H7 (cell line): ENCODE measurements around the gene LMAN2L. TPM values are rescaled to one million over a fixed set of nuclear protein-coding genes. Genes with fewer than 3 reads are reported as not detected.
"Not testable (repeated sequence)": the region's sequence is repeated elsewhere in the genome, so short reads cannot be mapped to it uniquely, and the experiment has no call there.

Experiments used
- DNase-seq: peaks from one replicate; pipeline ENCODE4 v3.0.0; 2012
- H3K27me3 ChIP-seq: 2 replicates; pipeline ENCODE4 v1.6.0; 2011; ENCODE audit warnings: mild to moderate bottlenecking, low read length; ENCODE audit not compliant: control insufficient read depth, insufficient read depth
- H3K36me3 ChIP-seq: replicated peaks from 2 replicates; pipeline ENCODE4 v1.5.1; 2011; ENCODE audit warnings: low read length; ENCODE audit not compliant: control insufficient read depth, insufficient read depth
- H3K4me3 ChIP-seq: 2 replicates; pipeline ENCODE4 v1.5.1; 2011; ENCODE audit warnings: low read depth, mild to moderate bottlenecking, control low read depth, low read length, moderate library complexity; ENCODE audit not compliant: insufficient read depth
- total RNA-seq: library from RNA; depleted of rRNA; stranded (reverse); fragments of >200 nt; shearing (Covaris generic); gene quantifications from 2 replicates; pipeline ENCODE4 v1.2.3, GENCODE V29; 2014; rRNA removed

The LMAN2L gene
- total RNA-seq, 1 experiment from 2014 or later = 22.5 TPM

- Histone ChIP-seq H3K4me3 (no peak overlapping the region), H3K27me3 (no peaks in the 10 kb centered on the region), H3K36me3 (no peaks in the 10 kb centered on the region)
- DNase-seq = no peak
Observed at GRCh38 chr2:96669539-96670215, 70.2 kb downstream of the LMAN2L start.

DNA sequence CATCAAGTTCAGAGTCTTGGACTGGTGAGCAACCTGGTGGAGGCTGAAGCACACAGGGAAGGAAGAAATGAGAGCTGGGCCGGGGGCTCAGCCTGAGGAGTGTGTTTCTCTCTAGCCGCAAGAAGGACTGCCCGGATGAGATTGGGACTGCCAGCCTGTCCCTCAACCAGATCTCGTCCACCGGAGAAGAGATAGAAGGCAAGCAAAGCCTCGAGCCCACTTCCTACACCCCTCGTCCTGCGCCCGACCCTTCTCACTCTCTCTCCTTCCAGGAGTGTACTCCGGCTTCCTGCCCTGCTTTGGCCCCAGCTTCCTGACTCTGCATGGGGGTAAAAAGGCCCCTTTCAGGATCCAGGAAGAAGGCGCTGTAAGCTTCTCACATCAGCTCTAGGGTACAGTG lies 71.1 kb downstream of the LMAN2L start:
- DNase-seq = no peak
- Histone ChIP-seq H3K36me3 (no peaks in the 10 kb centered on the region), H3K27me3 (no peaks in the 10 kb centered on the region), H3K4me3 (no peak overlapping the region)

GRCh38 chr2:96665717-96666116 lies 74.1 kb downstream of the LMAN2L start:
- H3K27me3 ChIP-seq, DNase-seq, H3K36me3 ChIP-seq, H3K4me3 ChIP-seq: not testable (repeated sequence)

- Histone ChIP-seq H3K36me3 (no peaks in the 10 kb centered on the region), H3K4me3 (no peak overlapping the region), H3K27me3 (no peaks in the 10 kb centered on the region)
- DNase-seq = no peak
Observed at GRCh38 chr2:96665083-96665569, 74.7 kb downstream of the LMAN2L start.

- H3K36me3 ChIP-seq = no peaks in the 10 kb centered on the region
- H3K4me3 ChIP-seq = no peak overlapping the region
- no peaks in the 10 kb centered on the region for H3K27me3 ChIP-seq
- DNase-seq = no peak
Observed at GRCh38 chr2:96664366-96664925, 75.4 kb downstream of the LMAN2L start.

- no peak for DNase-seq
- no peaks in the 10 kb centered on the region for H3K36me3 ChIP-seq
- H3K4me3 ChIP-seq = no peak overlapping the region
- no peaks in the 10 kb centered on the region for H3K27me3 ChIP-seq
Observed at GRCh38 chr2:96663829-96664228, 76.0 kb downstream of the LMAN2L start.

- H3K36me3 ChIP-seq = no peaks in the 10 kb centered on the region
- no peaks in the 10 kb centered on the region for H3K27me3 ChIP-seq
- DNase-seq = no peak
- H3K4me3 ChIP-seq = no peak overlapping the region
Observed at GRCh38 chr2:96663177-96663576, 76.7 kb downstream of the LMAN2L start.

GRCh38 chr2:96662360-96662759 lies 77.5 kb downstream of the LMAN2L start:
- DNase-seq = no peak
- Histone ChIP-seq H3K4me3 (no peak overlapping the region), H3K27me3 (no peaks in the 10 kb centered on the region), H3K36me3 (no peaks in the 10 kb centered on the region)

DNA sequence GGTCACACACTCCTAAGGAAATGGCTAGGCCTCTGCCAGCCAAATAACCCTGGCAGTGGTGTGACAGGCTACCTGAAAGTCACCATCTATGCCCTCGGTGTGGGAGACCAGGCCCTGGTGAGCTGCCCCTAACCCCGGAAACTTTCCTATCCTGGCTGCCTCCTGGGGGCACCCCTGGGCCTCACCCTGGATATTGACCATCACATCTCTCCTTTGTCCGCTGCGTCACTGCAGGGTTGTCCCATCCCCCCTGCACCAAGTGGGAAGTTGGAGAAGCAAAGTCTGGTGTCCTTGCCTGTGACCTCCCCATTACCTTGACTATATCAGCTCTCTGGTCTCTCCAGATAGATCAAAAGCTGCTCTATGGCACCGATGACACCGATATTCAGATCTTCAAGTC lies 78.5 kb downstream of the LMAN2L start:
- no peaks in the 10 kb centered on the region for H3K36me3 ChIP-seq
- H3K4me3 ChIP-seq = no peak overlapping the region
- DNase-seq = no peak
- H3K27me3 ChIP-seq = no peaks in the 10 kb centered on the region

DNA sequence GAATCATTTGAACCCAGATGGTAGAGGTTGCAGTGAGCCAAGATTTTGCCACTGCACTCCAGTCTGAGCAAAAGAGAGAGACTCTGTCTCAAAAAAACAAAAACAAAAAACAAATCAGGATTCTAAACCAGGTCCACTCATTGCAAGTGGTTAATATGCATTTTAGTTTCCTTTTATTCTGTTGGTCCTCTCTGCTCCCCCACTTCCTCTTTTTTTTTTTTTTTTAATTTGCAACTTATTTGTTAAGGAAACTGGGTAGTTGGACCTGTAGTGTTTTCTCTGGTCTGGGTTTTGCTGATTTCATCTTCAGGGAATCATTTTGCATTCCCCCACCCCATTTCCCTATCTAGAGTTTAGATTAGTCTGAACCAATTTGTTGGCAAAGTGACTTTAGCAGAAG lies 83.3 kb downstream of the LMAN2L start:
- Histone ChIP-seq H3K27me3 (no peaks in the 10 kb centered on the region), H3K36me3 (no peaks in the 10 kb centered on the region), H3K4me3 (no peak overlapping the region)
- no peak for DNase-seq

Other genes with a start within 250 kb of the LMAN2L start
- 0.10 TPM in 1 of 2 replicates, not detected in the other for gene NEURL3, start 234.7 kb downstream of the LMAN2L start, total RNA-seq
- 20.7 and 26.7 TPM in 2 replicates for gene ARID5A, start 203.3 kb downstream of the LMAN2L start, total RNA-seq
- 32.3 and 33.5 TPM in 2 replicates for gene KANSL3, start 101.8 kb downstream of the LMAN2L start, total RNA-seq
- gene FER1L5, start 97.3 kb downstream of the LMAN2L start, total RNA-seq = 0.07 and 0.24 TPM in 2 replicates
- 10.8 and 15.8 TPM in 2 replicates for gene CNNM4, start 20.8 kb upstream of the LMAN2L start, total RNA-seq
- 13.8 and 19.3 TPM in 2 replicates for gene CNNM3, start 76.2 kb upstream of the LMAN2L start, total RNA-seq
- 2.5 and 4.4 TPM in 2 replicates for gene ANKRD23, start 104.0 kb upstream of the LMAN2L start, total RNA-seq
- 13.1 and 13.5 TPM in 2 replicates for gene ANKRD39, start 118.0 kb upstream of the LMAN2L start, total RNA-seq
- gene SEMA4C, start 130.0 kb upstream of the LMAN2L start, total RNA-seq = 89.1 and 100 TPM in 2 replicates
- 0.17 and 0.26 TPM in 2 replicates for gene FAM178B, start 246.5 kb upstream of the LMAN2L start, total RNA-seq